NCI-H748 treated with DMSO at 0.1 percent for 48 hours (cell line): ENCODE results near the gene ADSS1.

Experiments
- DNase-seq: peaks from one replicate; lab custom pipeline; 2025; lab: John Stamatoyannopoulos, UW

The ADSS1 gene

DNA sequence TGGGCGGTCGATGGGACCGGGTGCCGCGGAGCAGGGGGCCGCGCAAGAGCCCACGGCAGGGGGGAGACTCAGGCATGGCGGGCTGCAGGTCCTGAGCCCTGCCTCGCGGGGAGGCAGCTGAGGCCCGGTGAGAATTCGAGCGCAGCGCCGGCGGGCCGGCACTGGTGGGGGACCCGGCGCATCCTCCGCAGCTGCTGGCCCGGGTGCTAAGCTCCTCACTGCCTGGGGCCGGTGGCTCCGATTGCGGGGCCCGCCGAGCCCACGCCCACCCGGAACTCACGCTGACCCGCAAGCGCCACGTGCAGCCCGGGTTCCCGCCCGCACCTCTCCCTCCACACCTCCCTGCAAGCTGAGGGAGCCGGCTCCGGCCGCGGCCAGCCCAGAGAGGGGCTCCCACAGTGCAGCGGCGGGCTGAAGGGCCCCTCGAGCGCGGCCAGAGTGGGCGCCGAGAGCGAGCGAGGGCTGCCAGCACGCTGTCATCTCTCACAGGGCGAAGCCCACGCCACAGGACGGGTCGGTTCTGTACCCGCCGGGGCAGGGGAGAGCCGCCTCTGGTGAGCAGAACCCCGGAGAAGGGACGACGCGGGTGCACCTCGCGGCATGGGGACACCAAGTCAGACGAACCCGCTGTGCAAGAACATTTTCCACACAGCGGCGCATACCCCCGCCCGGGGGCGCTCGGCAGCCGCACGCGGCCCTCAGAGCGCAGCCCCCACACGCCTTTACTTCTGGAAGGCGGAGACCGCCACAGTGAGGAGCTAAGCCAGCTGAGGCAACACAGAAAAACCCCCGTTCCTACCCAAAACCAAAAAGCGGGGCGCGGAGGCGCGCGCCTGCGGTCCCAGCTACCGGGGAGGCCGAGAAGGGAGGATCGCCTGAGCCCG lies 27.8 kb downstream of the ADSS1 start:
- DNase-seq = no peak

DNA sequence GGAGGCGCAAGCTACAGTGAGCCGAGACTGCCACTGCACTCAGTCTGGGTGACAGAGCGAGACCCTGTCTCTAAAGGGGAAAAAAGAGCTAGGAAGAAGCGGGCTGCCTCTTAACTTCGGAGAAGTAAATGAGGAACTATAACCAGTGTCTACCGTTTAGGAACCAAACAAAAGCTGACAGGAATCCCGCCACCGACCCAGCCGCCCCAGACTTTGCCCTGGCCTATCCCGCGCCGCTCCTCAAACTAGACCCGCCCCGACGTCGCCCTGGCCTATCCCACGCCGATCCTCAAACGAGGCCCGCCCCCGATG lies 28.4 kb downstream of the ADSS1 start:
- DNase-seq = no peak

GRCh38 chr14:104752735-104753527 lies 28.9 kb downstream of the ADSS1 start, which contains the start of gene SIVA1:
Gene SIVA1, plus strand, starts transcription at chr14:104753147. Its CDS starts 55 bp downstream, at chr14:104753202.
- DNase-seq = peak; percentile 100

GRCh38 chr14:104753528-104754212 lies 29.6 kb downstream of the ADSS1 start:
- no peak for DNase-seq

DNA sequence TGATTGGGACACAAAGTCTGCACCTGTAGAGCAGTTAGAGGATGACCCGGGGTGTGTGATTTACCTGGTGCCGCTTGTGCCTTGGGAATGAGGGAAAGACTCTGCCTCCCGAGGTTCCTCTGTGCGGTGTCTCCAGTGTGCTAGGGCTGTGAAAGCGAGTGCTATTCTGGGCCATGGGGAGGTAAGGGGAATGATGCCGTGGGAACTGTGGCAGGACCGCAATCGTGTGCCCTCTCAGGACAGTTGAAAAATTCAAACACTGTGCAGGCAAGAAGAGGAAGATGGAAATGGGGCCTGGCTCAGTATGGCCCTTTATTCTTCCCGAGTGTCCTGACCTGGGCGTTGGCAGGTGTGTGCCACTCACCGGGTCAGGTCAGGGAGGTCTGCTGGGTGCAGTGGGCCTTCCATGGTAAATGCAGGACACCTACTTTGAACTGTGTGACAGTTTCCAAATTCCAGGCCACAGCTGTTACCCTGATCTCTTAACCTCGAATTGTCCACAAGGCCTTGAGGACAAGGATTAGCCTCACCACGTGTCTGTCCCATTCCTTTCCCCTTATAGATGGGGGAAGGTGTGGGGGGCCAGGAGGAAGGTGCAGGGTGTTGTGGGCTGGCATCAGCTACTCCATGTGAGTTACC lies 30.3 kb downstream of the ADSS1 start:
- DNase-seq = no peak

DNA sequence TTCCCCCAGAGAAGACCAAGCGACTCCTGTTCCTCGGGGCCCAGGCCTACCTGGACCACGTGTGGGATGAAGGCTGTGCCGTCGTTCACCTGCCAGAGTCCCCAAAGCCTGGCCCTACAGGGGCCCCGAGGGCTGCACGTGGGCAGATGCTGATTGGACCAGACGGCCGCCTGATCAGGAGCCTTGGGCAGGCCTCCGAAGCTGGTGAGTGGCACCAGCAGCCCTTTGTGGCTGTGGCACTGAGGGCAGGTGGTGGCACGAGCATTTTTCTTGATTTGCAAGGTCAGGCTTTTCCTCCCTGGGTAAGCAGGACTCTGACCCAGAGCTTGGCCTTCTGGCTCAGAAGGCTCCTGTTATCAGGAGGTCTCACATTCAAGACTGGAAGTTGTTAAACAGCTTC lies 31.6 kb downstream of the ADSS1 start:
- DNase-seq = no peak

DNA sequence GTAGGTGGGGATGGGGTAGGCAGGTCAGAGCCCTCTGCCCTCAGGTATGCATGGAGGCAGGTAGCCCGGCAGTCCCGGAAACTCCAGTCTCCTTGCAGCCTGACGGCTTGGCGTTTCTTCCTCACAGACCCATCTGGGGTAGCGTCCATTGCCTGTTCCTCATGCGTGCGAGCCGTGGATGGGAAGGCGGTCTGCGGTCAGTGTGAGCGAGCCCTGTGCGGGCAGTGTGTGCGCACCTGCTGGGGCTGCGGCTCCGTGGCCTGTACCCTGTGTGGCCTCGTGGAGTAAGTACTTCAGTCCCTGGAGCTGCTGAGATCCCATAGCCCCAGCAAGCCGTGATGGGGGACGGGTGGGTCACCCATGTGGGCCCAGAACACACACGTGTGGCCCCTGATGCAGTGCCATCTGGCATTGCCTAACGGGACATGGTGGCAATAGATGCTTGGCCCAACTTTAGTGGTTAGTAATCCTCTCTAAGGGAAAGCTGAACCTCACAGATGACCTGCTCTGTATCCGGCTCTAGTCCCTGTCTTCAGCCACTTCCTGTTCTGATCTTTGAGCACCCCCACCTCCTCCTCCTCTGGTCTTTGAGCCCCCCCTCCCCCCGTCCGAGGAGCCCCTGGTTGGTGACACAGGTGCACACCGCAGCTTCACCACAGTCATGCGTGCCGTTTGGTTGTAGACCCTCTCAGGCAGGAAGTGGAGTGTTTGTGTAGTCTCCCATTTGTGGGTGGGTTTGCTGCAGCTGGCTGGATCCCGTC lies 32.6 kb downstream of the ADSS1 start:
- DNase-seq = no peak

DNA sequence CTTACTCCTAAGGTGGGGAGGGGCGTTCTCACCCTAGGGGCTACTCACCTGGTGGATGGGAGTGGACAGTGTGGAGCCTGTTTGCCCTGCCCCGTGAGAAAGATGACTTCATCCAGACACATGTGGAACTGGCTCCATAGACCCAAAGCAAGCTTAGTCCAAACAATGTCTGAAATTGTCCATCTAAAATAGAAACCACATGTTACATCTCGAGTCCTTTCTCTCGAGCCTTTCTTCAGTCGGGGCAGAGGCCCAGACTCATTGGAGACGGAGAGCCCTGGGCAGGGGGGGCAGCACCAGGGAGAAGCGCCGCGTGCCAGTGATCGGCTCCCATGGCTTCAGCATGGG lies 33.2 kb downstream of the ADSS1 start:
- no peak for DNase-seq

- no peak for DNase-seq
Measured at GRCh38 chr14:104757681-104758392, 33.8 kb downstream of the ADSS1 start.

DNA sequence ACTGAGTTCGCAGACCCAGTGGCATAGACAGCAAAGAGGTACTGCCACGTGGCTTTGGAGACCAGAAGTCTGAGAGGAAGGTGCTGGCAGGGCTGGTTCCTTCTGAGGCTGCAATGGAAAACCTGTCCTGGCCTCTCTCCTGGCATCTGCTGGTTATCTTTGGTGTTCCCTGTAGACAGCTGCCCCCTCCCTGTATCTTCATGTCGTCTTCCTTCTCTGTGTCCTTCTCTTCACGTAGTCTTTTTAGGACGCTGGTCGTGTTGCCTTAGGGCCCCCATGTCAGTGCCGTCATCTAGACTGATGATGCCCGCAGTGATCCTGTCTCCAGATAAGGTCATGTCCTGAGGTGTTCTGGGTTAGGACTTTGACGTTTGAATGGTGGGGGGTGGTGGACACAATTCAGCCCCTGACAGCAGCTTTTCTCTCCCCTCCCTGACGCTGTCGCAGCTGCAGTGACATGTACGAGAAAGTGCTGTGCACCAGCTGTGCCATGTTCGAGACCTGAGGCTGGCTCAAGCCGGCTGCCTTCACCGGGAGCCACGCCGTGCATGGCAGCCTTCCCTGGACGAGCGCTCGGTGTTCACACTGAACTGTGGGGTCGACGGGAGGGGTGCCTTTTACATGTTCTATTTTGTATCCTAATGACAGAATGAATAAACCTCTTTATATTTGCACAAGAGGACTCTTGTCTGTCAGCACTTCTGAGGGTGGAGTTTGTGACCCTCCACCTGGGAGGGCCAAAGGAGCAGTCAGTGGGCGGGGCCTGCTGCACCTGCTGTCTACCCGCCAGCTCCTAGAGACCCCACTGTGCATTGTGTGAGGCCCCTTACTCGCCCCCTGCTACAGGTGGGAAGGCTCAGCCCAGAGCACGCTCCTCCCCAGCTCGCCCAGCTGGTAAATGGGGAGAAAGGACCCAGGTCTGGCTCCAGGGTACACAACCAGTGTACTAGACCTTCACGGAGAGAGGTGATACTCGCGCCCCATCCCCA lies 35.2 kb downstream of the ADSS1 start:
- DNase-seq = no peak

DNA sequence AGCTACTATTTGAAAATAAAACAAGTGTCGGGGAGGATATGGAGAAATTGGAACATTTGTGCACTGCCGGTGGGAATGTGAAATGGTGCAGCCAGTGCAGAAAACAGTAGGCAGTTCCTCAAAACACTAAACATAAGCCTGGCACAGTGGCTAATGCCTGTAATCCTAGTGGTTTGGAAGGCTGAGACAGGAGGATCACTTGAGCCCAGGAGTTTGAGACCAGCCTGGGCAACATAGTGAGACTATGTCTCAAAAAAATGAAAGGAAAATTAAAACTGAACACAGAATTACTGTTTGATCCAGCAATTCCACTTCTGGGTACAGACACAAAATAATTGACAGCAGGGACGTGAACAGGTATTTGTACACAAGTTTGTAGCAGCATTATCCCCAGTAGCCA lies 41.5 kb downstream of the ADSS1 start:
- no peak for DNase-seq

DNA sequence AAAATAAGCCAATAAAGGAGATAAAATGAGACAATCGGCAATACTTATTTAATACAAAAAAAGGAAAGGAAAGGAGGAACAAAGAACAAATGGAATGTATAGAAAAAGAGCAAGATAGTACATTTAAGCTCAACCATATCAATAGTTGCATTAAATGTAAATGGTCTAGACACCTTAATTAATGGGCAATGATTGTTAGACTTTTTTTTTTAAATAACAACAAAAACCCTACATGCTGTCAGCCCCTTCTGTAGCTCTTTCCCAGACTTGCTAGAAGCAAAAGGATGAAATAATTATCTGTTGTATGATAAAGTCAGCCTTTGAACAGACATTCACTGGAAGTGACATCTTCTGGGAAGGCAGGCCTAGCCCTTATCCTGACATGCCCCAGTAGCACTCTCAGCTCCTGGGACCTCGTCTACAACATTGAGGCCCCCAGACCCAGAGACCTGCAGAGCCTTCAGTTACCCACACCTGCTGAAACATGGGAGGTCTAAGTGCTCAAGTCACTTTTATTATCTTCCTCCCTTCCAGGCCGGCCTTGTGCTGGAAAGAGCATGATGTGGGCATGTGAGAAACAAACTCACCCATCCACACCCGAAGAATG lies 42.3 kb downstream of the ADSS1 start:
- no peak for DNase-seq

- DNase-seq = no peak
Measured at GRCh38 chr14:104766863-104767633, 43.0 kb downstream of the ADSS1 start.

DNA sequence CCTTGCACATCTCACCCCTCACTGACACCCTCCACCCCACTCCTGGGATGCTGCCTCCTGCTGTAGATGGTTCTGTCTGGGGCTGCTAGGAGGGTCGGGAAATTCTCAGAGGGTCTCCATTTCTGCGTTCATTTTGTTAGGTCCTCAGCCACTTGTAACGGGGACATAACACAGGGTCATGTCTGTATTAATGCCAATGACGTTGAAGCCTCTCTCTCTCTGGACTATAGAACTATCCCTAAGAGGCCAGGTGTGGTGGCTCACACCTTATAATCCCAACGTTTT lies 43.5 kb downstream of the ADSS1 start:
- DNase-seq = no peak

DNA sequence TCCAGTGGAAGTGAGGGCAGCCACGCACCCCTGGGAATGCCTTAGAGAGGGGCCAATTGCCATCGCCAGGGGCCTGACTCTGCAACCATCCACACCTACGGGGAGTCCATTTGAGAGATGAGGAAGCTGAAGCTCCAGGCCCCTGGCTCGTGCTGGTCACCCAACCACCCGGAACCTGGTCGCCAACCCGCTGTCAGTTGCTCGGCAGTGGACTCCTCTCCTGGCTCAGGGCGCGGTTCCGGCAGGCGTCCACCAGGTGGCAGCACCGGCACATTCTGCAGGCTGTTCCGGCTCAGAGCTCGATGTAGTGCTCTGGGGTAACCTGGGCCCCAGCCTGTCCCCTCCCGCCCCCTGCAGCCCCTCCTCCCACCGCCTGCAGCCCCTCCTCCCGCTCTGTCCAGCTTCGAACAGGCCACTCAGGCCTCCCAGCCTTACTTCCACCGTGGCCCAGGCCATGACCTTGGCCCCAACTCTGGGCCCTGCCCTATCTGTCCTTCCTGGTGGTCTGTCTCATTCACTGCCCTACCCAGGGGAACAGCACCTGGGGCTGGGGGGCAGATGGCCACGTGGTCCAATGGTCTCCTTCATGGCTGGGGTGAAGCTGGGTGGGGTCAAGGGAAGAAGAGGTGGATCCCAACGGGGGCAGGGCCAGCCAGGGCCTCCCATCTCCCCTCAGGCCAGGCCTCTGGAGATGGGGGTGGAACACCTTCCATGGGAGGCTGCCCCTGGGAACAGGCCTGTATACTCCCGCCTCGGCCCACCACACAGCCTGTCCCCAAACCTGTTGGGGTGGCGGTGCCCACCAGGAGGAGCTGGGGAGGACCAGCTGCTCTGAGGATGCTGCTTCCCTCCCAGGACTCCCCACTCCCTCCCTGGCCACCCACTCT lies 44.7 kb downstream of the ADSS1 start:
- DNase-seq = peak; percentile 76

DNA sequence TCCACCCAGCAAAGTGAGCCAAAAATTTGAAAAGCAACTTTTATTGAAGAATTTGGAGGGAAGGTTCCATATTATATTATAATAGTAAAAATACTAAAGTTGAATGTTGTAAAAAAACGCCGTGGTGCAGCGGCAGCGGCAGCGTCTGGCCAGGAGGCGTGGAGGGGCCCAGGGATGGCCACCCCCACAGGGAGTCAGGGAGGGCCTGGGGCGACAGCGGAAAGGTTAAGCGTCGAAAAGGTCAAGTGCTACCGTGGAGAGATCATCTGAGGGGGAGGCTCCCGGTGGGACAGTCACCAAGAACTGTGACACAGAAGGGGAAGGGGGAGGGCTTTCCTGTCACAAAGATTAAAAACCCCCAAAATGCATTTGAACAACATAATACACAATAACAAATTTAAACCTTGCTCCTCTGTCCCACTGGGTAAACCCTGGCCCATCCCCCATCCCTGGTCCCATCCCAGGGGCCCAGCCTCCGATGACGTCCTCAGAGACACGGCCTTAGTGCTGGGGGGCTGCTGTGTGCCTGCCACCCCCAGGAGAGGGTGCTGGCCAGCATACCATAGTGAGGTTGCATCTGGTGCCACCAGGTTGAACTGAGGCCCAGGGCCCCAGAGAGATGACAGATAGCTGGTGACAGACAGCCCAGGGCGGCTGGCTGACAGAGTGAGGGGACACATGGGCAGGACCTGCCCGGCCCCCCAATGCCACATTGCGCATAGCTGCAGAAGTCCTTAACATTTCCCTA lies 45.5 kb downstream of the ADSS1 start:
- no peak for DNase-seq

DNA sequence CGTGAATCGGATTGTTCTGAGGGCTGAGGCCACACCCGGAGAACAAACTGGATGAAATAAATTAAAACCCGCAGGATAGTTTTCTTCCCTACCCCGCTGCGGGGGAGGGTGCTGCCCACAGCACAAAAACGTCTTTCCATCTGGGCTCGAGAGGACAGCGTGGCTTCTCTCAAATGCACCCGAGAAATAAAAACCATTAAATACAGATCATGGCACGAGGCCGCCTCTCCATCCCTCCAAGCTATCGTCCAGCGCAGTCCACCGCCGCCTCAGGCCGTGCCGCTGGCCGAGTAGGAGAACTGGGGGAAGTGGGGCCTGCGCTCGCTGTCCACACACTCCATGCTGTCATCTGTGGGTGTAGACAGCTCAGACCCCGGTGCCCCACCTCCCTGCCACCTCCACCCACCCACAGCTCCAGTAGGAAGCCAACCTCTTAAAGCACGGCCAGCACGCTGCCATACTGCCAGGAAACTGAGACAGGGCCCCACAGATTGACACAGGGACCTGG lies 46.1 kb downstream of the ADSS1 start:
- DNase-seq = no peak
